Measurements from ENCODE around the gene HTT-AS. TPM values are rescaled to one million over a fixed set of nuclear protein-coding genes. Genes with fewer than 3 reads are reported as not detected.

The HTT-AS gene
- polyA plus RNA-seq, 1 of the 3 experiments (the other 2 are of a cell fraction), result not detected

DNA sequence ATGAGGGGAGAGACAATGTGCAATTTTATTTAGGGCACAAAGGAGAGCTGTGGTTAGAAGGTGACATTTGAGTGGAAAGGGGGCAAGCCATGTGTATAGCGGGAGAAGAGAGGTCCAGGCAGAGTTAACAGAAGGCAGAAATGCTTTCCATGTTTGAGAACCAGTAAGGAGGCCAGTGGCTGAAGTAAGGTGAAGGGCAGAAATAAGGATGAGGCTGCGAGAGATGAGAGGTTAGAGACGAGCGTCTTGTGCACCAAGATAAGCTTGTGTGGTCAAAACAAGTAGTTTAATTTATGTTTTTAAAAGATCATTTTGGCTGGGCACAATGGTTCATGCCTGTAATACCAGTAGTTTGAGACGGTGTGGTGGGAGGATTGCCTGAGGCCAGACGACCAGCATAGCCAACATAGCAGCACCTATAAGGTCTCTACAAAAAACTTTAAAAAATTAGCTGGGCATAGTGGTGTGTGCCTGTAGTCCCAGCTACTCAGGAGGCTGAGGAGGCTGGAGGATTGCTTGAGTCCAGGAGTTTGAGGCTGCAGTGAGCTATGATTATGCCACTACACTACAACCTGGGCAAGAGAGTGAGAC lies 8.7 kb upstream of the HTT-AS start:
- no peak for TF ChIP-seq SIN3A (IDR thresholded peaks at IDR 0.05; ENCODE audit: borderline replicate concordance, low read depth, low read length)
- TF ChIP-seq CTCF (IDR thresholded peaks at IDR 0.05), result no peak
- TF ChIP-seq EP300 (IDR thresholded peaks at IDR 0.05; ENCODE audit: borderline replicate concordance in 1 of 2, low read depth in 1 of 2, low read length in 1 of 2), result no peak
- no peak for TF ChIP-seq GATA2 (CRISPR knock-in tag; IDR thresholded peaks at IDR 0.05)
- TF ChIP-seq ZBTB33 (IDR thresholded peaks at IDR 0.05; ENCODE audit: borderline replicate concordance, low read depth), result no peak
- TF ChIP-seq MEF2A (IDR thresholded peaks at IDR 0.05; ENCODE audit: borderline replicate concordance, low read depth), result no peak
- TF ChIP-seq RFX5 (IDR thresholded peaks at IDR 0.05; ENCODE audit: low read length), result no peak
- TF ChIP-seq TAF1 (IDR thresholded peaks at IDR 0.05; ENCODE audit: borderline replicate concordance, low read depth, low read length), result no peak
- TF ChIP-seq FOSL2 (IDR thresholded peaks at IDR 0.05; ENCODE audit: borderline replicate concordance, low read depth), result no peak
- TF ChIP-seq FOXM1 (IDR thresholded peaks at IDR 0.05; ENCODE audit: low read depth), result no peak
- no peak for TF ChIP-seq MXI1 (IDR thresholded peaks at IDR 0.05; ENCODE audit: low read depth, low read length)
- no peak for TF ChIP-seq RAD21 (IDR thresholded peaks at IDR 0.05; ENCODE audit: low read length)
- no peak for TF ChIP-seq POLR2AphosphoS5 (IDR thresholded peaks at IDR 0.05; ENCODE audit: low read depth, low read length)
- no peak for TF ChIP-seq NFIC (IDR thresholded peaks at IDR 0.05; ENCODE audit: borderline replicate concordance)
- TF ChIP-seq, protein P1, sequence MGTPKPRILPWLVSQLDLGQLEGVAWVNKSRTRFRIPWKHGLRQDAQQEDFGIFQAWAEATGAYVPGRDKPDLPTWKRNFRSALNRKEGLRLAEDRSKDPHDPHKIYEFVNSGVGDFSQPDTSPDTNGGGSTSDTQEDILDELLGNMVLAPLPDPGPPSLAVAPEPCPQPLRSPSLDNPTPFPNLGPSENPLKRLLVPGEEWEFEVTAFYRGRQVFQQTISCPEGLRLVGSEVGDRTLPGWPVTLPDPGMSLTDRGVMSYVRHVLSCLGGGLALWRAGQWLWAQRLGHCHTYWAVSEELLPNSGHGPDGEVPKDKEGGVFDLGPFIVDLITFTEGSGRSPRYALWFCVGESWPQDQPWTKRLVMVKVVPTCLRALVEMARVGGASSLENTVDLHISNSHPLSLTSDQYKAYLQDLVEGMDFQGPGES (IDR thresholded peaks at IDR 0.05; ENCODE audit: low read depth, low read length), result no peak
- TF ChIP-seq ELF1 (IDR thresholded peaks at IDR 0.05), result no peak
- ChIA-PET CTCF (interaction anchor here (0.8 to 2.4 kb wide), 2 partner anchors 23 to 25 kb away, joined by 3 to 11 read pairs; no protein-coding TSS in a partner anchor), POLR2A (no interaction called here)

More for the DNA sequence above, 8.7 kb upstream of the HTT-AS start:
- no peak overlapping the region for H3K4me2 ChIP-seq
- no peaks in the 10 kb centered on the region for H3K9me2 ChIP-seq
- no peaks in the 10 kb centered on the region for H3K27me3 ChIP-seq (ENCODE audit: insufficient read depth)
- H3K9ac ChIP-seq, result no peak overlapping the region
- peaks cover 6% of the 10 kb centered on the region in 2 experiments for H3K36me3 ChIP-seq (replicated peaks in 1 of 2; ENCODE audit: control insufficient read depth in 1 of 2, insufficient read depth in 2 of 2, low read length in 1 of 2)
- no peaks in the 10 kb centered on the region for H3K9me3 ChIP-seq
- H2AFZ ChIP-seq (ENCODE audit: low read depth), result no peak overlapping the region
- no peak for DNase-seq
- H3K27ac ChIP-seq (ENCODE audit: low read depth in 2 of 2, low read length in 1 of 2), result no peak overlapping the region
- peaks cover 99% of the 10 kb centered on the region for H3K79me2 ChIP-seq (ENCODE audit: insufficient read depth)
- no peaks in the 10 kb centered on the region for H3K4me1 ChIP-seq (ENCODE audit: control insufficient read depth in 1 of 2, insufficient read depth in 2 of 2, low read depth in 1 of 2, low read length in 1 of 2)
- WGBS (ENCODE audit: low lambda C conversion rate), result 93% methylated on average over 6 of the region's 6 CpGs
- peaks cover 83% of the 10 kb centered on the region for H4K20me1 ChIP-seq (ENCODE audit: insufficient read depth)
- peaks cover 4% of the 10 kb centered on the region for H3F3A ChIP-seq (replicated peaks; ENCODE audit: insufficient read depth)
- H3K4me3 ChIP-seq (ENCODE audit: low read depth in 2 of 2, low read length in 1 of 2), result no peak overlapping the region
